Limb (tissue), 2 donors: Measurements from ENCODE around the gene LIN37.
"Not testable (repeated sequence)": the region's sequence is repeated elsewhere in the genome, so short reads cannot be mapped to it uniquely, and the experiment has no call there.

ENCODE experiments used
- DNase-seq, 2 donors: peaks; one replicate each; pipeline ENCODE4 v3.0.0-alpha.2; 2016; ENCODE audit errors: extremely low spot score in 2 of 2

The LIN37 gene

DNA sequence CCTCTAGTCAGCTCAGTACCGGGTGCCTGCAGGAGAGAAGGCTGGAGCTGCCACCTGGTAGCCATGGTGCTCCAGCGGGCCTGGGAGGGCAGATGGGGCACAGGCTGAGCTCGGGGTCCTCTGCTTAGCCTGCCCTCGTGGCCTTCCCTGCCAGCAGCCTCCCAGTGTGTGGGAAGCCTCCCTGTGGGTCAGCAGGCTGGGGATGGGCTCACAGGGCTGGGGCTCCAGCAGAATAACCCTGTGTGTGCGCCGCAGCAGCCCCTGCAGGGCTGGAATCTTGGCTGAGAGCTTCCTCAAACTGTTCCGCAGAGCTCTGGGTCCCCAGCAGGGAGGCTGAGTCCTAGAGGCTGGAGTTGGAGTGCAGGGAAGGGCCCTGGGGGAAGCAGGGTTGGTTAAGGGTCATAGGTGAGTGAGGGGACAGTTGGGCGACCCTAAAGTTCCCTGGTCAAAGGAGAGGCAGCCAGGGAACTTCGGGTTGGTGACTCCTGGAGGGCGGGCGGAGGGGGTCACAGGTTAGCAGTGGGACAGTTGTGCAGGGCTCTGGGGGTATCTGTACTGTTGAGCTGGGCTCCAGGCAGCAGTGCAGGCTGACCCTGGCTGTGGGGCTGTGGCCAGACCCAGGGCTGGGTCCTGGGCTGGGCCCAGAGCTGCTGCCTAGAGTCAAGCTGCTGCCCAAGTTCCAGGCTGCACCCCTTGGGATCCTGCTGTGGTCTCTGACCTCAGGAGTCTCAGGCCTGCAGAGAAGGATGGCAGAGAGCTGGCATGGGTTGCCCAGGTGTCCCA, 41.0 kb downstream of the LIN37 start:
- DNase-seq = no peak

DNA sequence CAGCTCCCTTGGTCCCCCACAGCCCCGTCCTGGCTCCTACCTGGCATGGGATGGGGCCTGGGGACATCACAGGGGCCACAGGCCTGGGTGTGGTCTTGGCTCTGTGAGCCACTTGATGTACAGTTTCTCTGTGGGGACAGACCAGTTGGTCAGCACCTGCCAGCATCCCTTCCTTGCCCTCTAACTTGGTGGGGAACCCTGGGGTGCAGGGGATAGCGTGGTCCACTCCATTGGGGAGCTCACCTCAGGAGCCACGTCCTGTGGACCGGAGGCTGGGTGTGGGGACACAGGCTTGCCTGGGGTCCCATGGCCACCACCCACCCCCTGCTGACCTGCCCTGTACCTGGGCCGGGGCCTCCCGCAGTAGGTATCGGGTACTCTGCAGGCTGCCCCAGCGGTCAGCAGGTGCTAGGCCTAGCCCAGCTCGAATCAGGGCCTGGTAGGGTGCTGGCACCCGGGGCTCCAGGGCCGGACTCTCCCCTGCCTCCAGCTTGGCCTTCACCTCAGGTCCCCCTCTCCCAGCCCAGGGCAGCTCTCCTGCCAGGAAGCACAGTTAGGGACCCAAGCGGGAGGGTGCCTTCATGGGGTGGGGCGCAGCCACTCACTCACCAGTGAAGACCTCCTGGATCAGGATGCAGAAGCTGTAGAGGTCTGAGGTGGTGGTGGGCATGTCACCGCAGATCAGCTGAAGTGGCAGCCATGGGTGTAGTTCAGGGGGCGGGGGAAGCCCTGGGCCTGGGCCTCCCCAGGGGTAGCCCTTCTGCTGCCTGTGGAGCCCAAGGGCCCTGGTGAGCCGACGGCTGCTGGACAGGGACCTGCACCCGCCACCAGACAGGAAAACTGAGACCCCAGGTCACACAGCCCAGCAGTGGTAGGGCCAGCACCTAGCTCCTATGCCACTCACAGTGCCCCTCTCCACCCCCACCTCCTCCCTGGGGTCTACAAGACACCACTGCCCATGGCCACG, 41.9 kb downstream of the LIN37 start:
- no peak for DNase-seq

DNA sequence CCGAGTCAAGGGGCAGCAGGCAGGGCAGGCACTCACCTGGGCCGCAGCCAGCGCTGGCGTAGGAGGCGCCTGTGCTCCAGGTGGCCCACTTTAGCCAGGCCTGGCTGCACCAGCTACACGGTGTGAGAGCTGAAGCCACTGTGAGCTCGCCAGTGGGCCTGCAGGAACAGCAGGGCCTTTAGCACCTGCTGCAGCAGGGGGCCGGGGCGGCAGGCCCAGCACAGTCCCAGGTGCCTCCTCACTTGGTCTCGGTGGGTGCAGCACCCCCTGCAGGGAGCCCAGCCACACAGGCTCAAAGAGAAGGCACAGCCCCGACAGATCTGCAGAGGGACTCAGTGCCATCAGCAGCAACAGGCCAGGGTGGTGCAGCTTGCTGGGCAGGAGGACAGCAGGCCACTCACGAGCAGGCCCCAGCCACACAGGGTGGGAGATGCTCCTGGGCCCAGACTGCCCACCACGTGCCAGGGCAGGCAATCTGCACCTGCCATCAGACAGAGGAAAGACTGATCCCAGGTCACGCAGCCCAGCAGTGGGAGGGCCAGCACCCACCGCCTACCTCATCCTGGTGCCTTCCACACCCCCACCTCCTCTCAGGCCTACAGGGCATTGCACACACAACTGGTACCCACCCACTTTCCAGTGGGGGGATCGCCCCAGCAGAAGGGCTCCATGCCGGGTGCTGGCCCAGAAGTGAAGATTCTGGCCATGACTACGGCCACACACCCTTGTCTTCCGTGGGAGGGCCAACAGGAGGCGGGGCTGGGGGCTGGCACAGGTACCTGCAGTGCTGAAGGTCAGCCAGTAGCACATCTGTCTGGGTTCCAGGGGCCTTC, 42.8 kb downstream of the LIN37 start:
- DNase-seq = no peak

DNA sequence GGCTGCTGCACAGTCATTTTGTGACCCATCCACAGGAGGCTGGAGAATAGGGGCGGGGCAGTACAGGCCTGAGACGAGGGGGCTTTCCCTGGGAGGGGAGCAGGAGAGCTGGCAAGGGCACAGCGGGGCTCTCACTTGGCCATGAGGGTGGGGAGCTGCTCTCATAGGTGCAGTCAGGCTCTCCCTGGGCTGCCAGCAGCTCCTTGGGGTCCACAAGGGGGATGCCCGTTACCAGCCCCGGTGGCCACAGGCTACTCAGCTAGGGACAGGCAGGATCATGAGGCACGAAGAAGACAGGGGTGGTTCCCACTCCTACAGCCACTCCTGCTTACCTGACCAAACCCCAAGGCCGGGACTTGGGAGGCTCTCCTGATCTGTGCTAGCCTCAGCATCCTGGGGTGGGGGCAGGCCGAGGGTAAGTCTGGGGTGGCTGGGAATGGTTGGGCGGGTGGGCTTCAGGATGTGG, 43.5 kb downstream of the LIN37 start:
- no peak for DNase-seq

DNA sequence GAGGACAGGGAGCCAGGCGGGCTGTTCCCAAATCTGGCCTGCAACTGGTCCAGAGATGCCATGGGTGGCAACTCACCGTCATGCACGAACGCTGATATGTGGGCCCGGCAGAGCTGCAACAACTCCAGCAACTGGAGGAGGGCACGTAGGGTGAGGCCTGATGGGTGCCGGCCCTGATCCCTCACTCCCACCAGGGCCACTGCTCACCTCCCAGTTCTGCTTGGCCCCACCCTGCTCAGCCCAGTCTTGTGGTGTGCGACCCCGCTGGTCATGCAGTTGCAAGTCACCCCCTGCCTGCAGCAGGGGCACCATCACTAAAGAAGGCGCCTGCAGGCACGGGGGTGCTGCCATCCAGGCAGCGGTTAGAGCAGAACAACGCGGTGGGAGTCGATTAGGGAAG, 43.9 kb downstream of the LIN37 start:
- DNase-seq = no peak

DNA sequence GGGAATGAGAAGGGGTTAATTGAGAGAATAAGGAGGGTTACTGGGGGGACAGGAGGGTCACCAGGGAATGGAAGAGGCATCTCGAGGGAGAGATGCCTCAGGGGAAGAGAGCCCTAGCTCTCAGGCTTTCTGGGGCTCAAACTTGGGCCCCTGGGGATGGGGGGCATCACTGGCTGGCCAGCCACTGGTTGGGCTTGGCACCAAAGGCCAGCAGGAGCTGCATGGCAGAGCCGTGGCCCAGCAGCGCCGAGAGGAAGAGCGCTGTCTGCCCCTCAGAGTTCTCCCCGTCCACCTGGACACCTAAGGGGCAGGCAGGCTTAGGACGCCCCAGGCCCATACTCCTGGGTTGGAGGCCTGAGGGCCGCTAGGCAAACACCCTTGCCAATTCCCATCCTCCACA, 44.5 kb downstream of the LIN37 start:
- no peak for DNase-seq

DNA sequence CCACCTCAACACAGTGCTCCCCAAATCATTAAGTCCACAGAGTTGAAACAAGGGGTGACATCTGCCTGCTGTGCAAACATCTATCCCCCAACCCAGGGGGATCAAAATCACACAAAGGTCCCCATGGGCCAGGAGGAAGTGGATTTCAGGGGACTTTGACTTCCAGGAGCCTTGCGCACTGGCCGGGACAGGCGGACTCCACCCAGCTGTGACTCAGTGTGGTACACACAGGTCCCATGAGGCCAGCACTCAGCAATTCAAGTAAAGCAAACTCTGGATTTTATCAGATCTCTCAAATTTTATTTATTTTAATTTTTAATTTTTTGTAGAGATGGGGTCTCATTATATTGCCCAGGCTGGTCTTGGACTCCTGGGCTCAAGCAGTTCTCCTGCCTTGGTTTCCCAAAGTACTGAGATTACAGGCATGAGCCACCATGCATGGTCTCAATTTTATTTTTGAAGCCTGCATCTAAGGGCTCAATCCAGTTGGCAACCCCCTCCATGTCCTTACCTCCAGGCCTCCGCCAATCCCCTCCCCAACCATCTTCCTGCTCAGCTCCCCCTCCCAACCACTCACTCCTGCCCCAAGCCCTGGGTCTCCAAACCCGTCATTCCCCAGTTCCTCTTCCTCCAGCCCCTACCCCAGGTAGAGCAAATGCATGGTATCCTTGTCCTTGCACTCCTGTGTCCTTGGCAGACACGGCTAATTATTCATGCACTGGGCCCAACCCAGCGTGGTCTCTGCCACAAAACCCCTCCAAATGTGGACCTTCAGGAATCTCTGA, 45.2 kb downstream of the LIN37 start:
- no peak for DNase-seq

DNA sequence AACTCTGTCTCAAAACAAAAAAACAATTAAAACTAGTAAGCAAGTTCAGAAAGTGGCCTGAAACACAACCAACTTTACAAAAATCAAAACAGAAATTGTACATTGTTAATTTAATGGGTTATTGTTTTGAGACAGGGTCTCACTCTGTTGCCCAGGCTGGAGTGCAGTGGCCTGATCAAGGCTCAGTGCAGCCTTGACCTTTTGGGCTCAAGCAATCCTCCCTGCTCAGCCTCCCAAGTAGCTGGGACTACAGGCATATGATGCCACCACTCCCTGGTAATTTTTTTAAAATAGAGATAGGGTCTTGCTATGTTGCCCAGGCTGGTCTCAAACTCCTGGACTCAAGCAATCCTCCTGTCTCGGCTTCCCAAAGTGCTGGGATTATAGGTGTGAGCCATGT, 47.2 kb downstream of the LIN37 start:
- not testable (repeated sequence) for DNase-seq

DNA sequence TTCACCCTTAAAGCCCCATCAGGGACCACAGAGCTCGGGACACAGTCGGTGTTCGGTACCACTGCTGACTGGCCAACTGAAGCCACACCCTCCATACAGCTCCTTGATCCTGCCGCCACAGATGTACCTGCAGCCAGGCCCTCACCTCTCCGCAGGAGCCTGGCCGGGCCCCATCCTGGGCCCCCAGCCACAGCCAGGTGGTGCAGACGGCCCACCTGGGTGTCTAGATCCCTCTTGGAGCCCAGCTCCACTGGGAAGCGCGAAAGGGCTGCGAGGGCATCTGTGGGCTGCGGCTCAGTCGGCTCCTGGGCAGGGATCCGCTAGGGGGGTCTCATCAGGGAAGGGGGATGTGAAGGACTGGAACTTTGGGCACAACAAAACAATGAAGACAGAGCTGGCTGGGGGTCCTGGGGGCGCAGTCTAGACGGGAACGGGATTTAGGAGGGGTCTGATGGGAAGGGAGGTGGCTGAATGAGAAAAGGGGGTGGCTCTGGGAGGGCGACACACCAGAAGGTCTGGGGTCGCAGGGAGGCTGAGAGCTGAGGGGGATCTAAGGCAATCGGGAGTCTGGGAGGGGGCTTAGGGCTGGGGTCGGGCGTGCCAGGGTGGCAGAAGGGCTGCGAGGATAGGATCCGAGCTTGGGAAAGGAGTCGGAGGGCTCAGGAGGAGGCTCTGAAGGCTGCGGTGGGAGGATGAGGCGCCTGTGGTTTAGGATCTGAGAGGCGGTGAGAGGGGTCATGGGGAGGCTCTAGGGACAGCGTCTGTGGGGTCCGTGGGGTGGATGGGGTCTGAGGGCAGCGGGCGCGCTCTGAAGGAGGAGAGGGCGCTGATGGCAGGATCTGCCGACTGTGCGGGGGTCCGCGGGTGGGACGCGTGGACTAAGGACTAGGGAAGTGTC, 48.5 kb downstream of the LIN37 start:
- no peak for DNase-seq

DNA sequence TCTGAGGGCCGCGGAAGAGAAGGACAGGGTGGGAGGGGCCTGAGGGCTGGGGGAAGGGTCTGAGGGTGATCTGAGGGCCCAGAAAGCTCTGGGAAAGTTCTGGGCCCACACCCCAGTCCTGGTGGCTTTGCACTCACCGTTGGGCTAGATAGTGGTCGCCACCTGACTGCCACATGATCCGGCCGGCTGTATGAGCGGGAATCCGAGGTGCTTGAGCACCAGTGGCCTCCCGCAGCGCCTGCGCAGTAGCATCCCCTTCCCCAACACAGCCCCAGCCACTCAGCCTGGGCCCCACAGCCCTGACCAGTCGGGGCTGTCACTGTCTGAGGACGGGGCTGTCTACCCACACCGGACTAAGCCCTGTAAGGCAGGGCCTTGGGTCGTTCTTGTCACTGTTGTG, 49.3 kb downstream of the LIN37 start:
- DNase-seq = no peak

DNA sequence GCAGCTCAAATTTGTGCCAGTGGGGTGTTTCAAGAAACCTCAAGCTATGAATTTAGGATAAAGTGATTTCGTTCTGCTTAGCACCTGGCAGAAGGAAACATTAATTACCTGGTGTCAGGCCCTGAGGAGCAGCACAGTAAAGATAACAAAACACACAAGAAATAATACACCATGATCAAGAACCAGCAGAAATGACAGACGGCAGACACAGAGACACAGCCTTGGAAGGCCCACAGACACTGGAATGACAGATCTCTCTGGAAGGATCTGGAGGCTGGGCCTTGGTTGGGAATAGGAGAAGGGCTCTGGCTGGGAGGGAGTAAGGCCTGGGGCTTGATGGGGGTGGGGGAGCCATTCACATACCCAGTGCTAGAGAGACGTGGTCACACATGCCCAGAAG, 53.5 kb downstream of the LIN37 start:
- no peak for DNase-seq
